Measurements from ENCODE around the gene TMEM150C. TPM values are rescaled to one million over a fixed set of nuclear protein-coding genes. Genes with fewer than 3 reads are reported as not detected.

The TMEM150C gene
- total RNA-seq, result 8.8 TPM

GRCh38 chr4:82561786-82562563 is at the start of gene TMEM150C:
Gene TMEM150C, minus strand, starts transcription at chr4:82561988. Its CDS starts 57,331 bp downstream, at chr4:82504657.
- DNase-seq (ENCODE audit: low spot score), result no peak

DNA sequence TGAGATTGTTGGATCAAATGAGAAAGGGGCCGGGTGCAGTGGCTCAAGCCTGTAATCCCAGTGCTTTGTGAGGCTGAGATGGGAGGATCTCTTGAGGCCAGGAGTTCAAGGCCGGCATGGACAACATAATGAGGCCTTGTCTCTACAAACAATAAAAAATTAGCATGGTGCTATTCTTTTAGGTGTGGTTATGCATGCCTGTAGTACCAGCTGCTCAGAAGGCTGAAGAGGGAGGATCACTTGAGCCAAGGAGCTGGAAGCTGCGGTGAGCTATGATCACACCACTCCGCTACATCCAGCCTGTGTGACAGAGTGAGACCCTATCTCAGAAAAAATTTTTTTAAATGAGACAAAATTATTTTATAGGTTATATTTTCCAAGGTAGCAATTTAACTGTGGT is 49.7 kb upstream of the TMEM150C start:
- no peak for DNase-seq (ENCODE audit: low spot score)

GRCh38 chr4:82610041-82610440 is 48.3 kb upstream of the TMEM150C start:
- DNase-seq (ENCODE audit: low spot score), result no peak

DNA sequence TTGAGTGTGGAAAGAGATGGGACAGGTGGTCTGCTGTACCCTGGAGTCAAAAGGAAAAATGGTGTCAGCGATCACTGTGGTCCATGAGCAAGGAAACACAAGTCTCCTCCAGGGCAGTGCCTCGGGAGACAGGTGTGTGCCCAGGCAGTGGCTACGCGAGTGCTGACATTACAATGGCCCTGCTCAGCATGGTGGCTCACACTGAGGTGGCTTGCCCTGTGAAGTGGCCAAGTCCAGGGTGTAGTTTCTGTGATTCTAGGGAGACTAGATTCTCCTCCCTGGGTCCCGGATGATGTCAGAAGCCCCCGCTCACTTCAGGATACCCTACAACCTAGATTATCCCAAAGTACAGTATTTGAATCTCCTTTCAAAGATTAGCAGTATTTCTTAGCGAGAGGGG is 44.8 kb upstream of the TMEM150C start:
- DNase-seq (ENCODE audit: low spot score), result no peak

DNA sequence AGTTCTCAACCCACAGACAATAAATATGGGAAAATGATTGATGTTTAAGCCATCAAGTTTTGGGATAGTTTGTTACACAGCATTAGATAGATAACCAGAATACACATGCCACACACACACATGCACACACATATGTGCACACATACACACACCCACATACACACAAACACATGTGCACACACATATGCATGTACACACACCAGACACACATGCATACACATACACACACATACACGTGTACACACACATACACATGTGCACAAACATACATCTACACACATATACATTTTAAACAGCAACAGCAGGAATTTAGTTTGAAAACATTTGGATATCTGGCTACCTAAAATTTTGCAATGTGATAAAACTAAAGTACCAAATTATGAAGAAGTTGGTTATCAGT is 42.7 kb upstream of the TMEM150C start:
- DNase-seq (ENCODE audit: low spot score), result no peak

DNA sequence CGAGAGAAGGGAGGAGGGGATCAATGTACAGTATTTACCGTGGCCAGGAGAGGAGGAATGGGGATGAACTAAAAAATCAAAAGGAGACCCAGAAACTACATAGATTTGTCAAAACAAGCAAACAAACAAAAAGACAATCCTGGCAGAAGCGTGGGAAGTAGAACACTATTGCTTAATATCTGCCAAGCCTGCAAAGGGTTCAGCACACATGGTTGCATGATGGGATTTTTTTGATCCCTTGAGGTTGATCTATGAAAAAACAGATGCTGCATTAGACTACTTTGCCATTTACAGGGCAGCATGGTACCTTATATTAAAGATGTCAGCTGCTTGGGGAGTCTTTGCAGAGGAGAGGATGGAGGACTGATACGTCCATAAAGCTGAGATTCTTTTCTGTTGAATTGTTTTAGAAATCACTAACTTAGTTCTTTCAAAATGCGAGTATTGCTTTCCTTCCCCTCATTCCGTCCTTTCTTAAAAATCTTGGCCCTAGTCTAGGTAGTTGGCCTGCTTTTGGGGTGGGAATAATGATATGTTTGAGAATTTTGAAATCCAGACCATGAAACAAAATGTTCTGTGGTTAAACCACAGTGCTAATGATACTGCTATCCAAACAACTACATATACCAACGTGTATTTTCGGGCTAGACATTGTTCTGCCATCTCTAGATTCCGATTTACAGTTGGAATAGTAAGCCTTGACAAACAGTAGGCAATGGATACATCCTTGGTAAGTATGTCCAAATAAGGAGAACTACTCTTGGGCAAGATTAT is 39.6 kb upstream of the TMEM150C start:
- DNase-seq (ENCODE audit: low spot score), result no peak

GRCh38 chr4:82599336-82599735 is 37.5 kb upstream of the TMEM150C start:
- DNase-seq (ENCODE audit: low spot score), result no peak

DNA sequence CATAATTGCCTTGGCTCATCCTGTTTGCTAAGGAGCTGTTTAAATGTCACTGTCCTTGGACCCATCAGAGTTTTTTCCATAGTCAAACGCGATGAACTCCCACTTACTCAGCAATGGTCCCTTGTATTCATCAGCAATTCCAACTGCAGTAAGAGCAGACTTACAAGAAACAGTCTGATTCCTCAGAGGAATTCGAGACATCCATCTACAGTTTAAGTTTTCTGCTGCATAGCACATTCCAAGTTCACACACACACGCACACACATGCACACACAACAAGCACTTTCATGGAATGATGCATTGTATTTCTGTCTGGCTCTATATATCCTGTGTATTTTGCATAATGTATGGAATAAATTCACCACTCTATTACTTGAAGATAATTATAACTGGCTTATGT is 32.7 kb upstream of the TMEM150C start:
- DNase-seq (ENCODE audit: low spot score), result no peak

DNA sequence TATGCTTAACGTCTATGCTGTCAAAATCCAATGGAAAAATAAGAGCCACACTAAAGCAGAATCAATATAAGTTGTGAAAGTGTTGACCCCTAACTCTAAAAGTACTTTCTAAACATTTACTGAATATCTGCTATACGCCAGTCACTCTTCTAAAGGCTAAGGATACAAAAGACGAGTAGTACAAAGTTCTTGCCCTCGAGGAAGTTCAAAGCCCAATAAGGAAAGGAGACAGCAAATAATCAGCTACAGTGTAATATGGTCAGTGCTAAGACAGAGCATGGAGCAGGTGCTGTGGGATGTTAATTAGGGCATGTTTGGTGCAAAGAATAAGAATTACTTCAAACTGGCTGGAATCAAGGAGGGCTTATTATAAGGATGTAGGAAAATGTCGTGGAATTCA is 31.6 kb upstream of the TMEM150C start:
- DNase-seq (ENCODE audit: low spot score), result no peak

DNA sequence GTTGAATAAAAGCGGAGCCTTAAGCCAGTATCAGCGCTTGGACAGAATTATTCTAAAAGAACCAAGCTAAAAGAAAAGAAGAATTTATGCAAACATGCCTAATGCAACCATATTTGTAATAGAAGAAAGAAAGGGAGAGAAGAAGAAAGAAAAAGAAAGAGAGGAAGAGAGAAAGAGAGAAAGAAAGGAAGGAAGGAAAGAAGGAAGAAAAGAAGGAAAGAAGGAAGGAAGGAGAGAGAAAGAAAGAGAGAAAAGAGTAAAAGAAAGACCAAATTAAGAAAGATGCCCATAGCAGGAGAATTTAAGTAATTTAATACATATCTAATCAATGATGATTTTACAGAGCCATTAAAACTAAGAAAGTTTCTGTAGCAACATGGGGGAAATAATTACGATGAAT is 30.9 kb upstream of the TMEM150C start:
- no peak for DNase-seq (ENCODE audit: low spot score)

DNA sequence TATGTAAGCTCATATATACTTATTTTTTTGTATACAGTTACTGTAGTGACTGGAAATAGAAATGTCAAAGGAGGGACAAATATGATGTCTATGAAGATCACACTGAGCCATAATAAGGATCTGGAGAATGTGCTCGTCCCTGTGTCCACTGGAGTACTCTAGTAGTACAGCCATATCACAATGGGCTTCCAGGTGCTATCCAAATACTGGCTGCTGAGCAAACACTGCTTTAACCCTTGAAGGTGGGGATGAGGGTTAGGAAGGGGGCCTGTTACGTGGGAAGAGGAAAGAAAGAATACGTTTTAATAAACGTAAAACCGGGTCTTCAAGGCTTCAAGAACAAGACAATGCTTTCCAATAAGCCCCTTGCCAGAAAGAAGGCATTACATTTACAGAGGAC is 29.8 kb upstream of the TMEM150C start:
- no peak for DNase-seq (ENCODE audit: low spot score)

DNA sequence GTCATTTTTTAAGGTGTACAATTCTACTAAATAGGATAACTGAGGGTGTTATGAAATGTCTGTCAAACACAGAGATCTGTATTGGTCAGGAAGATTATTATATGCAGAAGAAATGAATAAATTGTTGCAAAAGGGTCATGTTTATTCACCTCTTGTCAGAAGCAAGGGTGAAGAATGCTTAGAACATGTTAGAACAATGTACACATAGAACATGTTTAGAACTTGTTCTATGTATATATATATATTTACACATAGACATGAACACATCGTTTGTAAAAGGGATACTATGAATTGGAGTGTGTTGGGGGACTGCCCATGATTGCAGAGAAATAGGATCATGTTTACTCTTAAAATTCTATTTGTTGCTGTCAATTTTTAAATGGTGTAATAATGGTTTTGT is 28.0 kb upstream of the TMEM150C start:
- no peak for DNase-seq (ENCODE audit: low spot score)

DNA sequence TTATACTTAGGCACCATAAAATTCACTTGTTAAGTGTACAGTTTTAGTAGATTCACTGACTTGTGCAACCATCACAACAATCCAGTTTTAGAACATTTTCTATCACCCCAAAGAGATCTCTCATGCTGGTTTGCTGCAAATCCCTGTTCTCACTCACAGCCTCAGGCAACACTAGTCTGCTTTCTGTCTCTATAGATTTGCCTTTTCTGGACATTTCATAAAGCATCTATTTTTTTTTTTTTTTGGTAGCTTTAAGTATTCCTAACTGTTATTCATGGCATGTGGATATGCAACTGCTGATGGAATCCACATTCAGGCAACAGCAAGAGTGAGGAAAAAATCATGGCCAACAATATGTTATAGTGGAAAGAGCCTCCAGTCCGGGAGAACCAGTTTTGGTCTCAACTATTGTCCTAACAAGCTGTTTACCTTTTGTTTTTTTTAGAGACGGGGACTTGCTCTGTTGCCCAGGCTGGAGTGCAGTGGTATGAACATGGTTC is 27.0 kb upstream of the TMEM150C start:
- DNase-seq (ENCODE audit: low spot score), result no peak

DNA sequence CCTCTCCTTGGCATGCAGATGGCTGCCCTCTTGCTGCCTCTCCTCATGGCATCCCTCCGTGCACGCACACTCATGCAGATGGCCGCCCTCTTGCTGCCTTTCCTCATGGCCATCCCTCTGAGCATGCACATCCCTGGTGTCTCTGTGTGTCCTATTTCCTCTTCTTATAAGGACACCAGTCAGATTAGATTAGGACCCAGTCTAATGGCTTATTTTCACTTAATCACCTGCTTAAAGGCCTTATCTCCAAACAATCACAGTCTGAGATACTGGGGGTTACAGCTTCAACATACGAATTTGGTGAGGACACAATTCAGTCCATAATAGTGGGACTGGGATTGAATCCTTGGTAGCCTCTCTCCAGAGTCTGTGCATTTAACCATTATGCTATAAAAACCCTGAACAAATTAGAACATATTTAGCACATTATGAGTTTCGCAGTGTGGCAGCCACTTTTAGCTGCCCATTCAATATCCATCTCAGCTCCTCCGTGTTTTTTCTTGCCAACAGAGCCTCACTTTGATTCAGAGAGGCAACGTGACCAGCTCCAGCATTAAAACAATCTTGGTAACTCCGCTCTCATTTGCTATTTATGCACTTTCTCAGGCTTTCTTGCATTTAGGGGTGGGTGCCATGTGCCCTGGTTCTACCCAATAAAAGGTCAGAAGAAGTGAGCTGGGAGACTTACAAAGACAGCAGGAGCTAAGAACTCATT is 26.2 kb upstream of the TMEM150C start:
- DNase-seq (ENCODE audit: low spot score), result no peak

DNA sequence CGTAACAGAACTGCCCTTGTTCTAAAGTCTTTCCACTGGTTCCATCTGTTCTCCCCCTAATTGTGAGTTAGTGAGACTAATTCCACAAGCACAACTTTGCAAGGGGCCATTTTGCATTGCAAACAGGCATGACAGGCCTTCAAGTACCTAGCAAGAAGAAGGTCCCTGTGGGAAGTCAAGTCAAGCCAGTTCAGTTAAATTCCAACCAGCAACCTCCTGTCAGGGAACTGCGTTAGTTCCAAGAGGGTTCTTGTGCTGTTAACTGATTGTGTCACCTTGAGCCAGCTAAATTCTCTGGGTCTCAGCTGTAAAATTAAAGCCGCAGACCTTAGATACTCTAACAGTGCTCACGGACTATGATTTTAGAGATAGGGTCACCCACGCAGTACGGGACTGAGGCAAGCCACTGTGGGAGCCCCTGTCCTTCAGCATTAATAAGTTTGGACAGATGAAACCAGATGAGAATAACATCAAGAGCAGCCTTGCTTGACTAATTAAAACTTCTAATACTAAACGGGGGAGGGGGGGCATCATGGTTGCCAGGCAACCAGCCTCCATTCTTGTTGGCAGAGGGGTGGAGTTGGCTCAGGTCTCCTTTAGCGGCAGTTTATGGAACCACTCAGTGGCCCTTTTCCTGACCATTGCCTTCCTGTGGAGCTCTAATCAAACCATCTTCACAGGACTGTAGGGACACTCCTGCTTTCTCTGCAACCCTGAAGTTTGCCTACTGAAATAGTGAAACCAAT is 24.1 kb upstream of the TMEM150C start:
- no peak for DNase-seq (ENCODE audit: low spot score)

DNA sequence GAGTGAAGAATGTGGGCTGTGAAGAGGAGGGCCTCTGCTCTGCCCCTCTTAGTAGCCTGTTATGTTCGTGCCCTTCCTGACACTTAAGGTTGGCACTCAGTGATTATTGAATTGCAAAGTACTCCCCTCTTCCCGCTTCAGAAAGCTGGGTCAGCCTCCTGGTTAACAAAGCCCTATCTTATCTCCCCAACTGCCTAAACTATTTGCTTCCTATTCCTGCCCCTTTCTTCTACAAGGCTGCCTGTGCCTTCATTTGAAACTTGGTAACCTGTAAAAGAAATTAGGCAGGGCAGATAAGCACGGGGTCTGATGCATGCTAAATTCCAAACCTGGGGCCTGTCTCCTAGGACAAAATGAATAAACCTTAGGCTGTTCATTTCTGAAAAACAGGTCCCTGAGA is 23.1 kb upstream of the TMEM150C start:
- DNase-seq (ENCODE audit: low spot score), result no peak

DNA sequence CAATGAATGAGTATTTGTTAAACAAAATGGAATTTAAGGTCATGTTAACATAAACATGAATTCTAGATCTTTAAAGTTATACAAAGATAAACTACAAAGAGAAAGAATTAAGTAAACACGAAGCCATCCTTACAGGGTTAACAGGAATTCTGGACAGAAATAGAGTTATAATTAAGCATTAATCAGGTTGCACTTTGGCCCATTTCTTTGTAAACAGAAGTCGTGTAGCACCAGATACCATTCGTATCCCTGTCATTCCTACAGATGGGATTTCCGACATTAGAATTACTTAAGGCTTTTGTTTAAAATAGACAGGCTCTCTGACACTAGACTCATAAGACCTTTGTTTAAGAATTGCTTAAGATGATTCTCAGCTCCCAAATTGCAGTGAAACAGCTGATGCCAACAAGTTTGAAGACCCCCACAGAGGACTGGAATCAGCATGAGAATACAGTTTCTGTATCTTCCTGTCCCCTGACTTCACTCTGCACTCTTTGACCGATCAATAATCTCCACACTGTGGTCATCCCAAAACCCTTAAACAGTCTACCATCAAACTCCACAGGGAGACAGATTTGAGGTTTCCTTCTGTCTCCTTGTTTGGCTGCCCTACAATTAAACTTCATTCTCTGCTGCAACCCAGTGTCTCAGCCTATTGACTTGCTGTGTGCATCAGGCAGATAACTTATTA is 22.3 kb upstream of the TMEM150C start:
- DNase-seq (ENCODE audit: low spot score), result no peak

- no peak for DNase-seq (ENCODE audit: low spot score)
These were observed 18.1 kb upstream of the TMEM150C start for GRCh38 chr4:82579932-82580331.

DNA sequence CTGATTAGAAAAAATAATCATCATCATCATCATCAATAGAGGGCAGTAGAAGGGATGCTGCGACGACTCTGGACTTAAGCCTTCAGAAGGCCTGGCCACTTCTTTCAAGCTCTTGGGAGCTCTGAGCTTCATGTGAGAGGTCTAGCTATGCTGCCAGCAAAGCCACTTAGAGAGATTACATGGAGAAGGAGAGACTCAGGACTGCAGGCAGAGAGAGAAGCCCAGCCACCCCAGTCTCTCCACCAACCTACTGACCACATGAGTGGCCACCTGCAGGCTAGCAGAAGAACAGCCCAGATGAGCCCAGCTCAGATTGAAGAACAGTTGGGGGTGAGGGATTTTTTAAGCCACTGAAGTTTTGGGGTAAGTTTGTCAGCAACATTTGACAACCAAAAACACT is 17.1 kb upstream of the TMEM150C start:
- DNase-seq (ENCODE audit: low spot score), result no peak

DNA sequence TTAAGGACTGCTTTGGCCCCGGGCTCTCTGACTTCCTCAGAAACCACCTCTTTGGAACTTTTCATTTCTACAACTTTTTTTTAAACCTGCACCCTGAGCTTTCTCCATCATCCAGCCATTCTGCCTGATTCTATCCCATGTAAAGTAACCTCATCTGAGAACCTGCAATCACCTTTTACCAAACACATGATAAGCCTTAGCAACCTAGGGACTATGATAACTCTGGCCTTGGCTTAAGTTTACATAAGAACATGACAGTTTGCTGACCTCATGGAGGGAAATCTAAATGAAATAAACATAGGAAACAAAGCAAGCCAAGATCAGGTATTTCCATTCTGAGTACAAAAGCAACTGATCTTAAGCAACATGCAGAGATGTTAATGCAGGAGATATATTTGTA is 15.7 kb upstream of the TMEM150C start:
- DNase-seq (ENCODE audit: low spot score), result no peak

DNA sequence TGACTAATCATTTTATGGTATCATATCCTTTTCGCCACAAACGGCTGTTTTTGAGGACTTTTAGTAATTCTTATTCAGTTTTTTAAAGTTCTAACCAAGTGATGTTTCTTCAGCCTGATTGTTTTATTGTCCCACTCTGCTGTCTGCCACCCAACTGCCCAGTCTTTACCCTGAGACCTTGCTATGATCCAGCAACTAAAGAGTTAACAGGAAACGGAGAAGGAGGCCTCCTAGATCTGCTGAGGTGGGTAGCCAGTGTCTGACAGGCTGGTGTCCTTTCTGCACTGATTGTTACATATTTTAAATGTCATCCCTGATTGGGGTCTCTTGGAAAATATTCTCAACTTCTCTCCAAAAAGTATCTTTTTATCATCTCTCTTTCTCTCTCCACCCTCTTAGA is 7.9 kb upstream of the TMEM150C start:
- DNase-seq (ENCODE audit: low spot score), result no peak
